HG03060 (cell line): Measurements from ENCODE around the gene PLPPR5.
"Not testable (repeated sequence)": the region's sequence is repeated elsewhere in the genome, so short reads cannot be mapped to it uniquely, and the experiment has no call there.

Experiments
- ATAC-seq: cut with Tn5 transposase; IDR thresholded peaks from one replicate; pipeline ENCODE4 v1.9.1; 2021; ENCODE audit warnings: low read depth, moderate number of reproducible peaks; ENCODE audit not compliant: unreplicated experiment

Gene PLPPR5, protein sequence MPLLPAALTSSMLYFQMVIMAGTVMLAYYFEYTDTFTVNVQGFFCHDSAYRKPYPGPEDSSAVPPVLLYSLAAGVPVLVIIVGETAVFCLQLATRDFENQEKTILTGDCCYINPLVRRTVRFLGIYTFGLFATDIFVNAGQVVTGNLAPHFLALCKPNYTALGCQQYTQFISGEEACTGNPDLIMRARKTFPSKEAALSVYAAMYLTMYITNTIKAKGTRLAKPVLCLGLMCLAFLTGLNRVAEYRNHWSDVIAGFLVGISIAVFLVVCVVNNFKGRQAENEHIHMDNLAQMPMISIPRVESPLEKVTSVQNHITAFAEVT

DNA sequence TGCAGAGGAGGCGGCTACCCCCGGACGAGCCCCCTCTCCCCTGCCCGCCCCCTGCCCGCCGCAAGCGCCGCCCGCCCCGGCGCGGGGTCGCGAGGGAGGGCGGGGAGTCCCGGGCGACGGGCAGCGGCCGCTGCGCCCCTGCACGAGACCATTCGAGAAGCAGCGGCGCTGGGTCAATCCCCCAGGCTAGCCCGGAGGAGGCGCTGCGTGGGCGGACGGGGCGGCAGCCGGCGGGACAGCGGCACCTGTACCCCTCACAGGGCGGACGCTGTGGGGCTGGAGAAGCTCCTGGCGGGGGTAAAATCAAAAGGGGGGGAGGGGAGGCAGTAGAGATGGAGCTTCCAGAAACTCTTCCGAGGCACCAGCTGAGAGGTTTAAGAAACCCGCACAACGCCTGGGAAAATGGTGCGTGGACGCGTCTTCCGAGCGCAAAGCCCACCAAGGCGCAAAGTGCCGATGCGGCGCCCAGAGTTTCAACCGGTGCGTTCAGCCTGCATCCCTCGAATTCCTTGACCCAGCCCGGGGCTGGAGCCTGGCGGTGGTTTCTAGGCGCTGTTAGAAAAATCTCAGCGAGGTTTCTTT lies at the start of gene PLPPR5:
TSS of gene PLPPR5 (minus strand) at position 1 of the 582 bp plus-strand sequence. CDS start 190 bp downstream, outside the sequence.
- ATAC-seq: no peak

DNA sequence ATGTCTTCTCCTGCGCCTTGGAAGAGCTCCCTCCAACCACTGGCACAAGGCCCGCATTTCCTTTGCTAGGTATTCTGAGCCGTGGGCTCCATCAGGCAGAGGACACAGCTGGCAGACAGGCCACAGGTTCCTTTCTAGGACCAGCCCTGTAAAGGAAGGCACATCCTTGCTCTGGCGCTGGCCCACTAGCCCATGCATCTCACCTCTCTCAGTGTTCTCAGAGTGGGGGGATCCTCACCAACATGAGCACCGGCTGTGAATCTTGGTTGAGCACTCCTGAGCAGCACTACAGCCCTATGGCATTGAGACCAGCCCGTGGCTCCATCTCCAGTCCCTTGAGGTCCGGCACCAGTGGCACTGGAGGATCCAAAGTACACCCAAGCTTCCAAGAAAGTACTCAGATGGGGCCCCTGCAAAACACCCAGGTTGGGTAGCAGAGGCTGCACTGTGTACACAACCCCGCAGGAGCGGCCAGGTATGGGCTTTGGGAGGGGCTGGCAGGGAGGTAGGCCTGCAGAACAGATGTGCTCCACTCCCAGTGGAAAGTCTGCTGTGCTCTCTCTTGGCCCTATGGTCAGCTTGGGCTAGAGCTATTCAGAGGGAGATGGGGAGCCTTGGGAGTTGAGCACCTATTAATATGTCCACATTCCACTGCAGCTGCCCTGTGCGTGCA lies 47.1 kb upstream of the PLPPR5 start:
- ATAC-seq: no peak

DNA sequence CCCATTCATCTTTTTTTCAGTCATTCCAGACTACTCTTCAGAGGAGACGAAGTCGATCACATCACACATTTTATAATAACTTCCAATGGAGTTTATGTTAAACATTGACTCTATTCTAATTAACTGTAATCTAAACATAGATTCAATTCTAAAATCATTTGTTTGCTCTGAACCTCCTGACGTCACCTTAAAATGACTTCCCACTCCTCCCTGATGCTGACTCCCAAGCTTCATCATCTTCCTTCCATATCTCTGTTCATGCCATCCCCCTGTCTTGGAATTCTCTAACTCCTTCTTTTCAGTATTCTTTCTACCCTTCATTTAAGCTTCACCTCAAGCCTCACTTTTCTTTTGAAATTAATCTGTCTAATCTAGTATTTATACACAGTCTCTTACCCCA lies 45.1 kb upstream of the PLPPR5 start:
- no peak for ATAC-seq

DNA sequence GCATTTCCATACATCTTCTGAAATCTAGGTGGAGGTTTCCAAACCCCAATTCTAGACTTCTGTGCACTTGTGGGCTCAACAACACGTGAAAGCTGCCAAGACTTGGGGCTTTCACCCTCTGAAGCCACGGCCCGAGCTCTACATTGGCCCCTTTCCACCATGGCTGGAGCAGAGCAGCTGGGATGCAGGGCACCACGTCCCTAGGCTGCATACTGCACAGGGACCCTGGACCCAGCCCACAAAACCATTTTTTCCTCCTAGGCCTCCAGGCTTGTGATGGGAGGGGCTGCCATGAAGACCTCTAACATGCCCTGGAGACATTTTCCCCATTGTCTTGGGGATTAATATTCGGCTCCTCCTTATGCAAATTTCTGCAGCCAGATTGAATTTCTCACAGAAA lies 32.1 kb upstream of the PLPPR5 start:
- not testable (repeated sequence) for ATAC-seq

DNA sequence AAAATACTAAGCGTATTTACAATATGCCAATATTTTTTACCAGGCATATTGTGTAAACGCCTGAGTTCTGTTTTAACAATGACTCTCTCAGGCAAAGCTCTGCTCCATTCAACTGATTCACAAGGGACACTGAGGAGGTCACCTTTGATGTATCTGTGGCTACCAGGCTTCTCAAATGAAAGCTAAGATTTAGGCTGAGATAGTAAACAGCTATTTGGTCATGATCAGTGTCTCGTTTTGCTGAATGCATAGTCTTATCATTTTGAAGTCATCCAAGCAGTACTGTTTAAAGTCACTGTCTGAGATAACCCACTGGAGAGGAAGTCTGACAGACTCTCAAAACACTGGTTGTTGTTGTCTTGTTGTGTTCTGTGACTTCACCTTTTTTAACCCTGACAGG lies 13.7 kb upstream of the PLPPR5 start:
- no peak for ATAC-seq

DNA sequence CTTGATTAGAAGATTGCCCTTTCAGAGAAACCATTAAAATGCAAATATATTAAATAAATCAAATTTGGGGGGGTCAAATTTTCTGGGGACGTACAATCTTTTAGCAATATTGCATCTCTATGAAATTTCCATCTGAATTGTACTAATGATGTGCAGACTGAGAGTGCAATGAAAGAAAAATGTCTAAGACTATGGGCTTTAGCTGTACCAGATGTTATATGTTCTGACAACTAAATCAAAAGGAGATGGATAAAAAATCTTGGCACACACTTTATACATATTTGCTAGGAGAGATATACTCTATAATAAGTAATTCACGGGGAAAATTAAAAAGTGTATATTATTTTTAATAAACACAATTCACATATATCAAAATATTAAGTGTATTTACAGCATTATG lies 13.0 kb upstream of the PLPPR5 start:
- ATAC-seq: no peak

DNA sequence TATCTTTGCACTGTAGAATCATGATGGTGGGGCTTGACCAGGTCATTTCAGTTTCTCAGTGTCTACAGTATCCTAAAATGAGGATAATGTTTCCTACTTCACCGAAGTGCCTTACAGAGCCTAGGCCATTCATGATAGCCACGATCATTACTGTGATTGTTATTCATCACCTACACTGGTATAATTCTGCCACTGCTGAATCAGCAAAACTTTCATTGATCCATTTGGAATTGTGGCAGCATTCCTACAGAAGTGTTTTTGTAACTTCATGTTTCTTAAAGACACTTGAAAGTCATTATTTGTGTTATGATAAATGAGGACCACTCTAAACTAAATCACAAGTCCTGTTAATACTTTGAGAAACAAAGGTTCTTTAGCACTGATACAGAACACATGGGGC lies 6.0 kb upstream of the PLPPR5 start:
- no peak for ATAC-seq

DNA sequence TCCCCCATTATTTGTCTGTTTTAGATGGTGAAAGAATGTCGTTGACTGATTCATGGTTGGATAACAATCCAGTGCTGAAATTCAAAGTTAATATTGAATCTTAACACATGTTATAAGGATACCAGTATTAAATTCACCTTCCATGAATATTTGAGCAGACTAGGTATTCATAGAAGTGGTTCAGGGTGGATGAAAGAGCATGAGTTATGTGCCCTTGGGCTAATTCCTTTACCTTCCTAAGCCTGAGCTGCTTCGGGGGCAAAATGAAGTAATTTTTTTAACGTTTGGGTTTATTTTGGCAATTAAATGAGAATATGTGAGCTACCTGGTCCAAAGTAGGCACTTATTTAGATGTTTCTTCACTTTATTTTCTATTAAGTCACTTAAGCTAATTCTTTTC lies 2.7 kb upstream of the PLPPR5 start:
- no peak for ATAC-seq

DNA sequence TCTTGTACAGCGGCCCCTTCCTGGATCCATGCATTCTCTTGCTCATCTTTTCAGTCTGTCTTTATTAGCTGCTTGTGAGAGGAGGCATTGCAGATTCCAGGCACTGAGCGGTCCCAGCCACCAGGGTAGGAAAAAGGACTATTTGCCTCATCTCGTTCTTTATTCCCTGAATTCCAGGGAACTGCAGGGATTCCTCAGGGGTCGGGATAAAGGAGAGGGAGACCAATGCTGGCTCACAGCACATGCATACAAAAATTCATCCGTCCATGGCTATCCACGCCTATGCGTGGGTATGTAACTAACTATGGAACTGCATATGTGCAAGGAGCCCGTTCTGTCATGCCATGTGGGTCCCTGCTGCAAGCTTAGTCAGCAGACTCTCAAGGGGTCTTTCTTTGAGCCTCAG lies 879 bp upstream of the PLPPR5 start:
- no peak for ATAC-seq

DNA sequence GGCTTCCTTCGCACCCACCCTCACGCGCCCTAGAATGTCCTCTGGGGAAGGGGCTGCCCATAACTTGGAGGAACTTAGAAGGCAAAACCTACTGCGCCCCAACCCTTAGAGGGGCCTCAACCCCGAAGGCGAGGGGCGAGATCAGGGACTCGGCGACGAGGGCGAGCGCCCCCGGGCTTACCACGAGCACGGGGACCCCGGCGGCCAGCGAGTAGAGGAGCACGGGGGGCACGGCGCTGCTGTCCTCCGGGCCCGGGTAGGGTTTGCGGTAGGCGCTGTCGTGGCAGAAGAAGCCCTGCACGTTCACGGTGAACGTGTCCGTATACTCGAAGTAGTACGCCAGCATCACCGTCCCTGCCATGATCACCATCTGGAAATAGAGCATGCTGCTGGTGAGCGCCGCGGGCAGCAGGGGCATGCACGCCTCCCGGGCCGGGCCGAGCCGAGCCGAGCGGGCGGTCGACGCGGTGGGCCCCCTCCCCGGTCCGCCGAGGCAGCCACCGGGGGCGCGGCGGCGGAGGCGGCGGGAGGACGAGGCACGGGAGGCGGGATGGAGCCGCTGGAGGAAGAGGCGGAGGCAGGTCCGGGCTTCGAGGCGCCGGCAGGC lies 304 bp downstream of the PLPPR5 start:
- ATAC-seq: no peak

DNA sequence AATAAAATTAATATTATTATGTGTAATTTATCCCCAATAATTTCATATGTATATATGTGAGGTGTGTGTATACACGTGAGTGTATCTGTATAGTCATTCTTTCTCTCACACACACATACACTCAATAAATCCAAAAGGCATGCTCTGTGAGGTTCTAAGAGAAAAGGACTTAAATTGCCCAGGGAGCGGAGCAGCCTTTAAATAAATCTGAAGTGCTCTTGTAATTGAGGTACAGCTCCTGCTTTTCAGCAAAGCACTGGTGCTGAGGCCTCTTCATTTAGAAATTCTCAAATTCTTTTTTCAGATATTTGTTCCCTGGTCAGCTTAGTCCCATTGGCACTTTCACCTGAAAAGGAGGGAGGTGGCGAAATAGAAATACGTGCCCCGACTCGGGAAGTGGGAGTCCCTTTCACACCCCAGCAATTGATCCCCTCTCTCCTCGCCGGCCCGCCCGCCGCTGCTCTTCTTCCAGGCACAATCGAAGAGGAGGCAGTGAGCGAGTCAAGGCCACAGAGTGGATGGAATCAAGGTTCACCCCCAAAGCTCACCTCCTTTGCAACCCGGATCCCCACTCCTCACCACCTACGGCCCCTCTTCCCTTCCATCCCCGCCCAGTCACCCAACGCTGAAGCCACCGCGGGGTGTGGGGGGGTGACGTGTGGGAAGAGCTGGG lies 944 bp downstream of the PLPPR5 start:
- ATAC-seq: no peak

DNA sequence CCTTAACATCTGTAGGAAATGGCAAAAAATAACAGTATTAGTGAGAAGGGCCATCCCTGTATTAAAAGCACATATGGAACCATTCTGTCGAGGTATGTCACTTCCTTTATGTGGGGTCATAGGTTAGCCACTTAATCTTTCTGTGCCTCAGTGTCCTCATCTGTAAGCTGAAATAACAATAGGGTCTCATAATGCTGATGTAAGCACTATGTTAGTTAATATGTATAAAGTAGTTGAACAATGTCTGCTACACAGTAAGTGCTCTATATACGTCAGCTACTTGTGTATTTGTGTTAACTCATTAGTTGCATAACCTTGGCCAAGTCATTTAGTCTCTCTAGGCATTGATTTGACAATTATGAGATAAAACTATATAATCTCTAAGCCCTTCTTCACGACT lies 11.8 kb downstream of the PLPPR5 start:
- no peak for ATAC-seq

DNA sequence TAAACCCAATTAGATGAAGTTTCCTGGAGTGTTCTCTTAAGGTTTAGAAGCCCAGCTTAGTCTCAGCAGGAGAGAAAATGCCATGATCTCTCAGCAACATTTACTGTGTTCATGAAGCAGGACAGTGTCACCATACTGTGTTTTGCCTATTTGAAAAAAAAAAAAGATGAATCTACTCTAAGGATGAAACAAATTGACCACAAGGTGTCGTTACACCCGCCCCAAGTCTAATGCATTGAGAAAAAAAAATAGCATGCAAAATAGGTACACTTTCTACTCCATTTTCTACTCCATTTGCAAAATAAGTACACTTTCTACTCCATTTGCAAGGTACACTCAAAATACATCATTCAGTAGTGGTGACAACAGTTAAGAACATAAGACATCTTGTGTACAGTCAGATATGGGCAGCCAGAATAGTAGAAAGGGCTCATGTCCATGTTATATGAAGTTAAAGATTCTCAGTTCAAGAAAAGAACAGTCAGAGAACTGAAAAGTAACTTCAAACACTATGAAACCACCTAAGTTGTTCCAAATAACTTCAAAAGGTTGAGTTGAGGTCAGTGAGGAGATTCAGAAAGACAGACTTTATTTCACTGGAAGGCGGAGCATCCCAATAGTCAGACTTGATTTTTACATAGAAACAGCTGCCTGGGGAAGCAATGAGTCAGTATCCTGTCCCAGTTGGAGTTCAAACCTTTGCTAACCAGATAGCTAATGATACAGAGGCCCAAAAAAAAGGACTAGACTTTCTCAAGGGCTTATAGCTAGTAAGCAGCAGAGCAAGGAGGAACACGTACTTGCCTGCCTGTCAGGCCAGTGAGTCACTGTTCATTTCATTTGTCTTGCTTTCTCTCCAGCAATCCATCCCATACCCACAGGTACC lies 13.3 kb downstream of the PLPPR5 start:
- peak; percentile 56 for ATAC-seq

DNA sequence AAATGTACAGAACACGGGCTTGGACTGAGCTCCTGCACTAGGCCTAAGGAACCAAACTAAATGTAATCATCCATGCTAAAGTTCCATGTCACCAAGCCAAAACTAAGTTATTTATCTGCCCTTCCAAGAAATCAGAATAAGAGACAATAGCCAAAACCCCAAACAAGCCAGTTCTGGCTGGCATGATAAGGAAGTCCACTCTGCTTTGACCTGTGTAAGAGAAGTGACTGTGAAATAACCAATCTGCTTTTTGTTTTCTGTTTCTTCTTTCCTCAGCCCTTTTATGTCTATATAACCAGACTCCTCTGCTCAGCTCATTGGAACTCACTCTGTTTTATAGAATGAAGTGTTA lies 15.1 kb downstream of the PLPPR5 start:
- no peak for ATAC-seq

DNA sequence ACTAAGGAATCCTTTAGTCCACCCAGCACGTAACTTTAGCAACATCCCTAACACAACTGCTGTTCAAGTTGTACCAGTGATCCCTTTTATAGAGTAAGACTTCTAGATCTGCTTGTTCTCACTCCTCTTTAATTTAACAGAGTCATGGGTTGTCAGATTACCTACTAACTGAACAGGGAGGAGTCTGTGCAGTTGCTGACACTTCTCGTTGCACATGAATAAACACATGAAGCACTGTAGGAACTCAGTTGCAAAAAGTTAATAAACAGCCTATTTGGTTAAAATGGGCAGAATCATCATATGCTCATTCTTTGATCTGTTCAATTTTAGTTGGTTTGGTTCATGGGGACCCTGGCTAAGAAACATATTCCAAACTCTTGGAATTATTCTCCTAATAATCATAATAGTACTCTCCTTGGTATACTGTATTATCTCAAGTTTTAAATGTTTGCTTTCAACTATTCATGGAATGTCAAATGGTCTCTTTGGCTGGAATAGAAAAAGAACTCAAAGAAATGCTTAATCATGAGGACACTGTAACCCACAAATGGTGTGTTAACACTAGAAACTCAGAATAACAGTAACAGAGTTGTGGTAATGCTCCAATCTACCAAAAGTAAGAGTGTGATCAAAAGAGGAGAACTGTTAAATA lies 15.6 kb downstream of the PLPPR5 start:
- peak; percentile 59 for ATAC-seq

DNA sequence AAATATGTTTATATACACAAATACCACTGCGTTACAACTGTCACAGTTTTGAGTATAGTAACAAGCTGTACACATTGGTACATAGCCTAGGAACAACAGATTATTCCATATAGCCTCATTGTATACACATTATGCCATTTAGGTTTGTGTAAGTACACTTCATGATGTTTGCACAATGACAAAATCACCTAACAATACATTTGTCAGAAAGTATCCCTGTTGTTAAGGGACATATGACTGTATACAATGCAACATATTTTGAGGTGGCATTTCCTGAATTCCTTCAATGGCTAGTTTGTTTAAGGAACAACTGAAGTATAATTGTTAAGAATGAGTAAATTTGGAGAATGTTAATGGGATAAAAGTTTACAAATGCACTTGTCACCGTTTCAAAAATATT lies 19.0 kb downstream of the PLPPR5 start:
- no peak for ATAC-seq

DNA sequence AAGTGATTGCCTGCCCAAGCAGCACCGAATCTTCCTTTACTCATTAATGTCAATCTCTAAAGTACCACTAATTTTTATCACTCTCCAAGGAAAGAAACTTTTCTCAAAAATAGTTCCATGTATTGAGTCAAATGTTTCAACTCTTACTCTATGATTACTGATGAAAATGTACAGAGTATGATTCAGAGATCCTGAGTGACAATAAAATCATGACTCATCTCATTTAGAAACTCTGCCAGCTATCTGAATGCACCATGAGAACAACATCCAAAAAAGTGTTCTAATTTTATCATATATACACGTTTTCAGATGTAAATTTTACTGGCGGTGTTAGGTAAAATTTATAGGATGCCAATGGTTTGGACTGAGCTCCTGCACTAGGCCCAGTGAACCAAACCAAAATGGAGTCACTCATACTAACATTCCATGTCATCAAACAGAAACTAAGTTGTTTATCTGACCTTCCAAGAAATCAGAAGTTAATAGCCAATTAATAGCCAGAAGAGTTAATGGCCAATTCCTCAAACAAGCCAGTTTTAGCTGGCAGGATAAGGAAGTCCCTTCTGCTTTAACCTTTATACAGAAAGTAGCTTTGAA lies 22.6 kb downstream of the PLPPR5 start:
- ATAC-seq: no peak

DNA sequence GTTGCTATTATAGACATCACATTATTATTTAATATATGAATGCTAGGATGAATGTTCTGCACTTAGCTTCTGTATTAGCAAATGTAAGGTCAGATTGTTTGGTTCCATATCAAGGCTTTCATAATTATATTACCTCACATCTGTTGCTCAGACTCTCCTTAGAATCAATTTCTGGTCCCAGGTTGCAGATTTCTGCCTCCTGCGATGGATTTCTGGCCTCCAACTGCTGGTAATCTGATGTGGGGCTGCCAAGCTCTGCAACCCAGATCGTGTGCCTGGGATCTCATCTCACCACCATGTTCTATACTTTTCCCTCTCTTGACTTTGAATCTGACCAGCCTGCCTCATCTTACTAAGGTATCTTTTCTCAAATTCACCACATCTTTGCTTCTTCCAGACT lies 25.2 kb downstream of the PLPPR5 start:
- no peak for ATAC-seq

DNA sequence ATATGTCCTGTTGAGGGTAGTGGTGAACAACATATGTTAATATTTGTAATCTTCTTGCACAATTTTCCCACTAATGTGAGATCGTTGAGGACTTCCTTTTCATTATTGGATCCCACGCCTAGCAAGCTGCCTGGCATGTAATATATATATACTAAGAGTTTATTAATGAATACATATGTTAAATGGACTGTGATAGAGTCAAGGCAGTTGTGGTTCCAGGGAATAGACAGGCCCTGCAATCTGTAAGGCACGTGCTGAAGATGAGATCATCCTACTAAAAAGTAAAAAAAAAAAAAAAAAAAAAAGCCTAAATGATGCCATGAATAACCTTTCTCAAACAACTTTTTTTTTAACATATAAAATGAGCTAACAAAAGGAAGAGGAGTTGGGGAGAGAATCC lies 28.9 kb downstream of the PLPPR5 start:
- no peak for ATAC-seq
